ENCODE data around the gene B3GALNT1. TPM values are rescaled to one million over a fixed set of nuclear protein-coding genes. Genes with fewer than 3 reads are reported as not detected.

Gene B3GALNT1
- total RNA-seq, 1 donor from 2014 or later, result 19.2 TPM

- no peak for DNase-seq
These were observed 32.0 kb downstream of the B3GALNT1 start for GRCh38 chr3:161073181-161073580.

DNA sequence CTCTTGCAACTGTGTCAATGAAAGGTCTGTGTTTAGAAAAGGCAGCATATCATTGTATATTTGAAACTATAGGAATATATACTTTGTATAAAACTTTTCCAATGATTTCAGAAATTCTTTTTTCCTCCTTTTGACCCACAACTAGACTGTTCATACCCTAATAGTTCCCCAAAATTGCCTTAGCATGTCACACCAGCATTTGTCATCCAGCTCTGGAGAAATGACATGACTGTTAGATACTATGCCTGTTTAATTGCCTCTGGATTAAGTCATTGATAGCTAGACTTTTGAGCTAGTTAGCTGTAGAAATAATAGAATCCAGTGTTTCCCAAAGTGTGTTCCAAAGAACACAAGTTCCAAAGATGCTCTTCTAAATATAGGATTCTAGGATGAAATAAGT, 32.4 kb downstream of the B3GALNT1 start:
- DNase-seq, result no peak

DNA sequence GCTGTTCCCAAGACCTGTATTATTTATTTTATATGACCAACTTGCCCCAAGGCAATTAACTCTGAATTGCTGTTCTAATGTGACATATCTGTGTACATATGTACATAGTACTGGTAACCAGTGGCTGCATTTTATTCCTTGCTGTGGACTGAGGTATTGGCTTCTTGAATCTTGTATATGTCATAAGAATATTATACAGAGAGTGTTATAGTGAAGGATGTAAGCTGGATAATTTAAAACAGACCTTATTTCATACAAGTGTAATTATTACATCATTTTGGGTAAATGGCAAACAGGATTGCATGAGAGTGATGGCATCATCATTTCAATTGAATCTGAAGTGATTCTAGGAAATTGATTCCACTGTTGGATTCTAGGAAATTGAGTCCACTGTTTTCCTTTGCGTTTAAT, 32.9 kb downstream of the B3GALNT1 start:
- DNase-seq, result no peak

- no peak for DNase-seq
These were observed 34.0 kb downstream of the B3GALNT1 start for GRCh38 chr3:161070980-161071663.

DNA sequence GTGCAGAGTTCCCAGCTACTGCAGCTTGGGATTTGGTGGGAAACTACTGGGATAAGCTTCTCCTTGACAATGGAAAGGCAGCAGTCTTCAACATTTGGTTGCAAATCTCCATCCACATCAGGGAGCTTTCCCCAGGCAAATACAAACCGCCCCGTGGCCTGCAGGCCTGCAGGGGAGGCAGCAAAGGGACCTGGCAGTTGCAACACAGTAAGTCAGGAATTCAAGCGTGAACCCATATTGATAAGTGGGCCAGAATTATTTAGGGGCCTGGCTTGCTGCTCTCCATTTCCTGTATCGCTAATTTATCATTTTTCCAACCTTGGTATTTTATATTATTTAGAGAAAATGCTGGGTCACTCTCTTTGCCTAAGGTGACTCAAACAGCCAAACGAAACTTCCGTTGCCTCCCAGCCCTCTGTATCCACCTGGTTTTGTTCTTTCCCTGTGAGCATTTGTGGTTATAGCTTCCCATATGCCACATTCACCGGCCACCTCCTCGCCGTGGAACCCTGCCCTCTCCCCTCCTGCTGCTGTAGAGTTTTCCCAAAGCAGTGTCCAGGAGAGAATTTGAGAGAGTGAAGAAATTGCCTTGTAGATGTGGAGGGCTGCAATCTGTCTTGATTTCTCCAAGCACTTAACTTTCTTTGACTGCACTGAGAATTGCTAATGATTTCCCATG, 34.8 kb downstream of the B3GALNT1 start:
- DNase-seq, result no peak

DNA sequence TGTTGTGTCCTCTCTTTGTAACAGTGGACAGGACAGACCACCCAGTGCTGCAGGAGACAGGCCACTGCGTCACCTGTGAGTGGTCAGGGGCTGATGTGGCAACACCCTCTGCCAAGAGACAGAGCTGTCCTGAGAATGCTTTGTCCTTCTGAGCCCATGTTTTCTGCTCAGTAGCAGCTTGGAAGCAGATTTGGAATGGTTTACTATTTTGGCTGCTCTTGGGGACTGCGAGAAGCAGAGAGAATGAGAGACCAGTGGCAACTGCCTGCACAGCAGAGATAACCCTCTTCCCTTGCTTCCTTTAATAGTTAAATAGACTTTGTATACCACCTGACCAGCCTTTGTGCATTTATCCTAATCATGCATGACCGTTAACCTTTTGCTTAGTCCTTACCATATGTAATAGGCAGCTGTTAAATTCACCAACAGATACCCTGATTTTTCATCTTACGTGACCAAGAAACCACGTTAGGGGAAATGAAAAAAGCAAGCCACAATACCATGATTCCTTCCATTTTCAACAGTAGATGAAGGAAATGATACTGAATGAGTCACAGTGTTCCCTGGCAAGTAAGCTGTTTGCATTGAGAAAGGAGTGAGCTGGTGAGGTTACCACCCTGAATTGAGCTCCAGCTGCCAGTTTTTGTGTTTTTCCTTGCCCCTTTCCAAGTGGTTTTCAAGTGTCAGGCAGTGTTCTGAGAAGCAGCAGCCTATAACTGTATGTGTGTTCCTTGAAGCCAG, 35.5 kb downstream of the B3GALNT1 start:
- DNase-seq, result no peak

GRCh38 chr3:161067335-161067734, 37.8 kb downstream of the B3GALNT1 start:
- no peak for DNase-seq

GRCh38 chr3:161066930-161067329, 38.2 kb downstream of the B3GALNT1 start:
- no peak for DNase-seq

GRCh38 chr3:161064413-161064812, 40.7 kb downstream of the B3GALNT1 start:
- DNase-seq, result no peak

GRCh38 chr3:161054860-161055604, 50.1 kb downstream of the B3GALNT1 start:
- no peak for DNase-seq

DNA sequence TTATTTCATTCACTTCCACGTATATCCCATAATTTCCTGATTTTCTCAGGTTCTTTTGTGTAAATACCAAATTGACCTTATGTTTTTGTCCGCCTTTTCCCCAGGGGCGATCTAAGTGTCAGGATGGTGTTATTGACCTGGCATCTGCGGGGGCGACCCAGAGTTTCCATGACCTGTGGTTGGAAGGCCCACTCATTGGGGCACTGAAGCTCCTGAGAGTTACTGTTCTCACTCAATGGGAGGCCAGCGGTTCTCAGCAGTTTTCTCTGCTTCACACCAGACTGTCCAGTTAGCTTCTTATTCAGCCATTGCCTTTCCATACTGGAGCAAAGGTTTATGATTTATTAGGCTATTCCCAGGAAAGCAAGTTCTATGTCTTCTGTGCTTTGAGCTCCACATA, 53.3 kb downstream of the B3GALNT1 start:
- DNase-seq, result no peak

- no peak for DNase-seq
These were observed 54.2 kb downstream of the B3GALNT1 start for GRCh38 chr3:161050935-161051334.

GRCh38 chr3:161049683-161050248, 55.4 kb downstream of the B3GALNT1 start:
- DNase-seq, result no peak

- DNase-seq, result no peak
These were observed 61.7 kb downstream of the B3GALNT1 start for GRCh38 chr3:161043336-161044035.

DNA sequence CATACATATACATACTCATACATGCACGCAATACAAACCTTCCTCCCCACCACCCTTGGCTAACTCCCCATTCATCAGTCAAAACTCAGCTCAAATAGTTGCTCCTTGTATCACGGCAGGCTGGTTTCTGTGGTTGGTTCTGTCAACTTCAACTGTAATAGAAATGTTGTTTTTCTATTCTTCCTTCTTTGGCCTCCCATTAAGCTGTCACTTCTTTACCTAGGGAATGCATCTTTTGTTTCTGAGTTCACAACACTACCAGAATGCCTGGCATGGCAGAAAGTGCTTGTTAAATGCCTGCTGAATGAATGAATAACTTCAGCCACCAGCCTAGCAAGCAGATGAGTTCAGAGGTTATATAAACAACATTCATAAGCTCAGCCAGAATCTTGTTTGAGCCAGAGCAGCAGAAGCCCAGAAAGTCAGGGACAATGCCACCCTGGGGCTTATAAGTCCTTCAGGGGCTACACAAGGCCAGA, 63.1 kb downstream of the B3GALNT1 start:
- no peak for DNase-seq

- DNase-seq, result no peak
These were observed 66.4 kb downstream of the B3GALNT1 start for GRCh38 chr3:161038725-161039124.

- no peak for DNase-seq
These were observed 69.4 kb downstream of the B3GALNT1 start for GRCh38 chr3:161035711-161036110.

DNA sequence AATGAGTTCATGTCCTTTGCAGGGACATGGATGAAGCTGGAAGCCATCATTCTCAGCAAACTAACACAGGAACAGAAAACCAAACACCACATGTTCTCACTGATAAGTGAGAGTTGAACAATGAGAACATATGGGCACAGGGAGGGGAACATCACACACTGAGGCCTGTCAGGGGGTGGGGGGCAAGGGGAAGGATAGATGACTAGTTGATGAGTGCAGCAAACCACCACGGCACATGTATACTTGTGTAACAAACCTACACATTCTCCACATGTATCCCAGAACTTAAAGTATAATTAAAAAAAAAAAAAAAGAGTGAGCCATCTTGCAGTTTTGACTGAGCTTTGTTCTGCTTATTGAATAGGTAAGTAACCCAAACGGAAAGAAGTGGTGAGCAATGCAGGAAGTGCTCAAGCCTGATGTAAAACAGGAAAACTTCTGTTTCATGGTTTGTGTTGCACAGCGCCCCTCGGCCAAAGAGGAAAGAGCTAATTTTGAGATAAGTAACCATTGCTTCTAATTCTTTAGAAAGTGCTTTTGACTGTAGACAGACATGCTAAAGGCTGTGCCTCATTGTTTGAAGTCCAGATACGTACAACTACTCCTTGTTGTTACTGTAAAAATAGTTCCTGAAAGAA, 70.1 kb downstream of the B3GALNT1 start:
- peak; percentile 10 for DNase-seq
